HG03064 (cell line): ENCODE measurements around the gene AIPL1.
"Not testable (repeated sequence)": the region's sequence is repeated elsewhere in the genome, so short reads cannot be mapped to it uniquely, and the experiment has no call there.

Source experiments
- ATAC-seq: cut with Tn5 transposase; IDR thresholded peaks from one replicate; pipeline ENCODE4 v1.9.1; 2021; ENCODE audit warnings: low read depth; ENCODE audit not compliant: unreplicated experiment

Gene AIPL1

GRCh38 chr17:6435051-6435450 lies at the start of gene AIPL1:
AIPL1 (minus strand) TSS chr17:6435121; CDS start chr17:6435104, 17 bp downstream.
- ATAC-seq, result no peak

- no peak for ATAC-seq
These were observed 48.6 kb upstream of the AIPL1 start for GRCh38 chr17:6483507-6483906.

- ATAC-seq, result not testable (repeated sequence)
These were observed 47.9 kb upstream of the AIPL1 start for GRCh38 chr17:6482796-6483195.

GRCh38 chr17:6482105-6482455 lies 47.2 kb upstream of the AIPL1 start:
- no peak for ATAC-seq

GRCh38 chr17:6480303-6480675 lies 45.4 kb upstream of the AIPL1 start:
- ATAC-seq, result no peak

DNA sequence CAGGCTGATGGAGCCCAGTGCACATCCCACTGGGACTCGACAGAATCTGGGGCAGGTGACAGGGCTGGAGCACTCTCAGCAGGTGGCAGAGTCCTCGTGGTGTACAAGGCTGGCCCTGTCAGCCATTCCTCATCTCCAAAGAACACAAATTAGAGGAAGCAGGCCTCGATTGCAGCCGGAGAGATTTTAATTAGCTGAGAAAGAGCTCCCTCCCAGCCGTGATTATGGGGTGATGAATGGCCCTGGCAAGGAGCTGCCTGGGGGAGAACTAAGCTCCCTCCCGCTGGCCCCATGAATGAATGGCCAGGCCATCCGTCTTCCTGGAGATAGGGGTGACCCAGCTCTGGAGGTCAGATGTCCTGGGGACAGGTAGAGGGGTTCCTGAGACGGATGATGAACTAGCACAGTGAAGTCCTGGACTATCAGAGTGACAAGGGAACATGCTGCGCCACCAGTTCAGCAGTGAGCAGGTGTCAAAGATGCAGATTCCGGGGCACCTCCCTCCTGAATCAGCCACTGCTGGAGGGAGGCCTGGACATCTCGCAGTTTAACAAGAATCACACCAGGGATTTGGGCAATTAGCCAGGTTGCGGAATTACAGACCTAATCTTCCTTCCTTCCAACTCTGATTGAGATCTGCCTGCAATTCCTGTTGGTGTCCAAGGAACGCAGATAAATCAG lies 44.8 kb upstream of the AIPL1 start:
- no peak for ATAC-seq

DNA sequence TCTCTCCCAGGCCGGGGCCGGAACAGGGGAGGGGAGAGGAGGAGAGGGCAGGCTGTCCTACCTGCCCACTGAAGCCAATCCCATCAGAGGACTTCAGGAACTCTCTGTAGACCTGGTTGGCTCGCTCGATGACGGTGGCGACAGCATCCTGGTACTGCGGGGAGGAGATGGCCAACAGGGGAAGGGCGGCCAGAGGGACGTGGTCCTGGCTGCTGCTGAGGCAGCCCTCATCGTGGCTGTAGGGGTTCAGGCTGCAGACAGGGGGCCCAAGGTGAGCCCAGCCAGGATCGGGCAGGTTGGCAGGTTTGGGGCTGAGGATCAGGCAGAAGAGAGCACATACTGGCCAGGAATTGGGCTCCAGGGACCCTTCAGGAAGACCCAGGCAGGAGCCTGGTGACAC lies 43.6 kb upstream of the AIPL1 start:
- ATAC-seq, result no peak

DNA sequence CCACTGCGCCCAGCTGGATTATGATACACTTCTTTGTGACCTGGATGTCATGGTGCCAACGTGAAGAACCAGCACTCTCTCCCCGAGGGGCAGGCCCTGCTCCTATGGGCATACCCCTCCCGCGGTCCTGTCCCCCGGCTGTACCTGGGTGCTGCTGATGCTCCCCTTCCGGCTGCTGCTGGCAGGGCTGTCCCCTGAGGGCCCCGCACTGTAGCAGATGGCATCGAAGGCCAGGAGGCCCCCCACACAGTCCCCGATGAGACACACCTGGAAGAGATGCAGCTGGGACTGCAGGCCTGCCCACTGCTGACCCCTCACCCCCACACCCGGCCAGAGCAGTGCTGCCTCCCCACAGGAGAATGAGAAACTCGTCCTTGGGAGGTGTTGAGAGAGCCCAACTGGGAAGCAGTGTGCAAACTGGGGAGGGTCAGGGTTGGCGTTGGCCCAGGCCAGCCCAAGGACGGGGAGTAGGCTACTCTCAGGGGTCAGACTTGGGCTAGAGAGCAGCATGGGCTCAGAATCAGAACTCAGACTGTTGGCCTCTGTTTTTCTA lies 43.0 kb upstream of the AIPL1 start:
- no peak for ATAC-seq

DNA sequence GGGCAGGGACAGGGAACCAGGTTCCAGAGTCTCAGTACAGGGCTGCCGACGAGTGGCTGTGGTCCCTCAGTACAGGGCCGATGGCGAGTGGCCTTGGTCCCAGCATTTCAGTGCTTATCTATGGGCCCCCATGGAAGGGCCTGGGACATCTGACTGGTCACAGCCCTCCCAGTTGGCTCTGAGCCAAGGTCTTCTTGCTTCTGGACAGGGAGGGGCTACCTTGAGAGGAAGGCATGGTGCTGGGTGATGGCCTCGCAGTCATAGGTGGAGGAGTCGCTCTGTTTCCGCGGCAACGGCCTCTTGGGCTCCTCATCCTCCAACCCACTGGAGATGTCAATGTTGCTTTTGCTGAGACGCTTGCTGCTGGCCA lies 41.9 kb upstream of the AIPL1 start:
- no peak for ATAC-seq

- ATAC-seq, result no peak
These were observed 41.3 kb upstream of the AIPL1 start for GRCh38 chr17:6476076-6476809.

DNA sequence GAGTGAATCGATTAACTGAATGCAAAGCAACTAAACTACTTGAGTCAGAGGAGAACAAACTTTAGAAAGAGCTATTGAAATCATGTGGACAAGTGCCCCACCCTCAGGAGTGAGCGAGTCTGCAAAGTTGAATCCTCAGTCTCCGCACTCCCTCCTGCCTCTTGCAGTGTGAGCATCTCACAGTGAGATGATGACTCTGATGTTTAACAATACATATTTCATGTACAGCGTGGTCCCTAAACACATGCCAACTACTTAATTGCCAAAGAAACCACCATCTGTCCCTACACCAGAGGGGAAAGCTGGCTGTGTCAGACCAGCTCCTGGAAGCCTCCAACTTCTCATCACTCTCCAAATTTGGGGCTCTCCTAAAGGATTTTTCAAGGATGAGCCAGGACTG lies 40.5 kb upstream of the AIPL1 start:
- ATAC-seq, result no peak

DNA sequence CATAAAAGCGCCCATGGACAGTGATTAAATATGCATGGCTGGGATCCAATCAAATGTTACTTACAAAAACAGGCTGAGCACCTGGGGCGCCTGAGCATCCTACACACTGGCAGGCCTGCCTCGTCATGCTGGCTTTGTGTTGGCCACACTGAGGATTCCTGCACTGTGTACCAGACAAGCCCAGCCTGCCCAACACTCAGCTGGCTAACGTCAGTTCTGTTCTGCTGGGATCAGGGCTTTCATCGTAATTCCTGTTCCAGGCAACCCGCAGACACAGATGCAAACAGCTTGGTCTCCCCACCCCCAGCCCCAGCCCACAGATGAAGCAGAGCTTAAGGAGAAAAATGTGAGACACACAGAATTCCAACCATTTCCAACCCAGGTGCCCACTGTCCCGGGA lies 40.0 kb upstream of the AIPL1 start:
- ATAC-seq, result no peak

DNA sequence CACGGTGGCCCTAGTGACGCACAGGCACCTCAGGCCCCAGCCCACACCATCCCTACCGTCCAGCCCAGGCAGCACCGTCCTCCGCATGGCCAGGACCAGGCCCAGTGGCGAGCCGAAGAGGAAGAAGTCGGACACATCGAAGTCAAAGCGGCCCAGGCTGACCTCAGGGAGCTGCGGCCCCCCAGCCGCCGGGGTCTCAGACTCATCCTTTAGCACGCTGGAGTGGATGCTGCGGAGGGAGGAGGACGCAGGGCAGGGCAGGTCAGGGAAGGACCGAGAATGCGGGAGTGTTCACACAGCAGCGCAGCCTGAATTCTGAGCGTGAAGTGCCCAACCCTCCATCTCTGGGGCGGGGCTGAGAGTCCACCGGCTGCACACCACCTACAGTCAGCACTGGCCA lies 39.5 kb upstream of the AIPL1 start:
- no peak for ATAC-seq

- no peak for ATAC-seq
These were observed 38.3 kb upstream of the AIPL1 start for GRCh38 chr17:6473128-6473767.

GRCh38 chr17:6472517-6472916 lies 37.6 kb upstream of the AIPL1 start:
- no peak for ATAC-seq

- no peak for ATAC-seq
These were observed 36.9 kb upstream of the AIPL1 start for GRCh38 chr17:6471531-6472465.

DNA sequence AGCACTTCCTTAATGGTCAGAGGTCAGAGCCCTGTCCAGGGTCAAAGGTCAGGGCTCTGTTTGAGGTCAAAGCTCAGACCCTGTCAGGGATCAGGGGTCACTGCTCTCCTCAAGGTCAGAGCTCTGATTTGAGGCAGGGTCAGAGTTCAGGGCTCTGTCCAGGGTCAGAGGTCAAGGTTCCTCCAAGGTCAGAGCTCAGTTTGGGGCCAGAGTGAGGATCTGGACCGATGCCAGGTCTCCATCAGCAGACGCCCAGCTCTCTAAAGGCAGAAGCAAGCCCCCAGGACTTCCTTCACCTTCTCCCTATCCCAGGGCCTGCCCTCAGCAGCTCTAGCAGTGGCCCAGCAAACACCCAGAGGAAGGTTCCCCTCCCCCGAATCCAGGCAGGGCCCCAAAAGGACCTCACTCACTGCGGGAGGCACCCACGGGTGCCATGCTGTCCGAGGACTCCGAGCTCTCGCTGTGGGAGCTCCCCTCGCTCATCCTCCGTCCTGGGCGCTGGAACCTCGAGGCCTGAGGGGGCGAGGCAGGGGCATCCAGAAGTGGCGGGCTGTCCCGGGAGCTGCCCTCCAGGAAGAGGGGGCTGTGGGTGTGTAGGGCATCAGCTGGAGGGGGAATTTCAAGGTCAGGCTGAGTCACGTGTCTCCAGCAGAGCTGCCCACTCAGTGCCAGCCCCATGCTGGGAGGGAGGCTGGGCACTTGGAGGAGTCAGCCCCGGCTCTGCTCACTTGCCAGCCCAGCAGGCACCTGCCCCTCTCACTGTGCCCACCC lies 36.0 kb upstream of the AIPL1 start:
- no peak for ATAC-seq

DNA sequence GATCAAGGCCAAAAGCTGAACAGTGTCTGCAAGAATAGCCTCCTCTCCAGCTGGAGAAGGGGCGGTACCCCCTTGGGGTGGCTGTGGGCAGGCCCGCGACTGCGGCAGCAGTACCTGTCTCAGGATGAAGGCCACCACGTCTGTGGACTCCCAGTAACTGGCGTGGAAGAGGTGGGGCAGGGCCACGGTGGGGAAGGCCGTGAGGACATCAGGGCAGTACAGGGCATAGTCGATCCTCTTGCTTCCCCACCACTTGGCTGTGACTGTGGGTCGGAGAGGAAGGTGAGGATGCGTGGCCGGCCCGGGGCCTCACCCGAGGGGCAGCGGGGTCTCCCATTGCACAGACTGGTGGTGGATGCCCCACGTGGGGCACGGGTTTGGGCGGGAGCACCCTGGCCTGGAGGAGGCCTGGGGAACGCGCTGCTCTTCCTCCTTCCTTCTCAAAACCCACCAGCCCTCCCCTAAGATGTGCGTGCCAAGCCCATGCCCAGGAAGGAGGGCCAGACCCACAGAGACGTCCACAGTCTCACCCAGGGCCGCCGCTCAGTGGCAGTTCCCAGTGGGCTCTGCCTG lies 35.3 kb upstream of the AIPL1 start:
- ATAC-seq, result no peak

GRCh38 chr17:6468051-6468790 lies 33.3 kb upstream of the AIPL1 start:
- no peak for ATAC-seq
